M059J (cell line): ENCODE measurements around the gene IRF8. TPM values are rescaled to one million over a fixed set of nuclear protein-coding genes. Genes with fewer than 3 reads are reported as not detected.
"Not testable (repeated sequence)": the region's sequence is repeated elsewhere in the genome, so short reads cannot be mapped to it uniquely, and the experiment has no call there.

Experiments used
- DNase-seq: peaks from one replicate; pipeline ENCODE4 v3.0.0-alpha.2; 2012; ENCODE audit warnings: low read depth
- total RNA-seq: library from RNA; depleted of rRNA; stranded (reverse); fragments of >200 nt; shearing (Covaris generic); gene quantifications from 2 replicates; pipeline ENCODE4 v1.2.3, GENCODE V29; 2014

IRF8 gene
- total RNA-seq, 1 experiment from 2014 or later, result 0.54 TPM

DNA sequence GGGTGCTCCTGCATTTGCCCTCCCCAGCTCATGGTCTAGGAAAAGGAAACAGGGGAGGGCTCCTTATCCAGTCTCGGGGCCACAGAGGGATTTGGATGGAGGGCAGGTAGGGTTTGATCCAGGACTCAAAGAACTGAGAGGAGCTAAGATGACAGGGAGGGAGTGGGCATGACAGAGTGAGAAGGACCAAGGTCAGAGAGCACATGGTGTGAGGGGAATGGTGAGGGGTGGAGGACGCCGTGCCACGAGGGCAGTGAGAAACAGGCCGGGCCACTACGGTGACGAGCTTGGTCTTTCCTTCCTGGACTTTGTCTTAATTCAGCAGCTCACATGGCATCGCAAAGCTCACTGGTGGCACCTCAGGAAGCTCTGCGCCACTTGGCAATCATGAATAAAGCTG lies 35.2 kb downstream of the IRF8 start:
- DNase-seq, result no peak

- DNase-seq, result no peak
These were observed 36.5 kb downstream of the IRF8 start for GRCh38 chr16:85935391-85935973.

DNA sequence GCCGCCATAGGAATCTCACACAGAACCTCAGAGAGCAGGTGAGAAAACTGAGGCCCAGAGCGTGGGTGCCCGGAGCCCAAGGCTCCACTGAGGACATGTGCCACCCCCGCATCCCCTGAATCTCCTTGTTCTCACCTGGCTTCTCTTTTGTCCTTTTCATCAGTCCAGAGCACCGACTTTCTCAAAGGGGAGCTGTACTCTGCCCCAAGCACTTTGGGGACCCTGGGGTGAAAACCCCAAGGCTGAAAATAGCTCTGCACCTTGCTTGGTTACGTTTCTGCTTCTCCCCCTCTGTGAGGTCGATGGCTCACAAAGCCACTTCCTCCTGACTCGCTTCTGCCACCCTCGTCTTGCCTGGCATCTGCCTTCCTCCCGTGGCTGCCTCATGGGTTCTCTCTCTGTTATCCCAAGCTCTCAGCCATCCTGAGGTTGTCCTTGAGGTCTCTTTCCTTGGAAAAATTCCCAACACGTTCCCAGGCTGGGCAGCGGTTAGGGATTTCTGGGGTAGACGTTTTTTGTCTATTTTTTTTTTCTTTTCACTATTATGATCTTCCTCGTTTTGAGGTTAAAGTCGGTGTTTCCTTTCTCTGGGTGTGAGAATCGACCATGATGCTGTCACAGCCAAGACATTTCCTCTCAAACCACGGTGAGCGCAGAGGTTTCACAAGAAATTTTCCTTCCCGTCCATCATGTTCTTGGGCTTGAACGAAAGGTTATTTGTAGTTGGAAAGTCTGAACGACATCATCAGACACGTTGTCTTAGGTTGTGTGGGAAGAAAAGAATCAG lies 37.2 kb downstream of the IRF8 start:
- peak; percentile 42 for DNase-seq

- no peak for DNase-seq
These were observed 37.9 kb downstream of the IRF8 start for GRCh38 chr16:85936816-85937215.

- DNase-seq, result no peak
These were observed 41.3 kb downstream of the IRF8 start for GRCh38 chr16:85940214-85940613.

- DNase-seq, result no peak
These were observed 43.1 kb downstream of the IRF8 start for GRCh38 chr16:85941863-85942644.

- not testable (repeated sequence) for DNase-seq
These were observed 43.7 kb downstream of the IRF8 start for GRCh38 chr16:85942659-85943058.

- DNase-seq, result no peak
These were observed 44.7 kb downstream of the IRF8 start for GRCh38 chr16:85943711-85944110.

- no peak for DNase-seq
These were observed 45.8 kb downstream of the IRF8 start for GRCh38 chr16:85944572-85945423.

GRCh38 chr16:85945424-85945751 lies 46.4 kb downstream of the IRF8 start:
- DNase-seq, result no peak

- DNase-seq, result no peak
These were observed 47.7 kb downstream of the IRF8 start for GRCh38 chr16:85946541-85947124.

DNA sequence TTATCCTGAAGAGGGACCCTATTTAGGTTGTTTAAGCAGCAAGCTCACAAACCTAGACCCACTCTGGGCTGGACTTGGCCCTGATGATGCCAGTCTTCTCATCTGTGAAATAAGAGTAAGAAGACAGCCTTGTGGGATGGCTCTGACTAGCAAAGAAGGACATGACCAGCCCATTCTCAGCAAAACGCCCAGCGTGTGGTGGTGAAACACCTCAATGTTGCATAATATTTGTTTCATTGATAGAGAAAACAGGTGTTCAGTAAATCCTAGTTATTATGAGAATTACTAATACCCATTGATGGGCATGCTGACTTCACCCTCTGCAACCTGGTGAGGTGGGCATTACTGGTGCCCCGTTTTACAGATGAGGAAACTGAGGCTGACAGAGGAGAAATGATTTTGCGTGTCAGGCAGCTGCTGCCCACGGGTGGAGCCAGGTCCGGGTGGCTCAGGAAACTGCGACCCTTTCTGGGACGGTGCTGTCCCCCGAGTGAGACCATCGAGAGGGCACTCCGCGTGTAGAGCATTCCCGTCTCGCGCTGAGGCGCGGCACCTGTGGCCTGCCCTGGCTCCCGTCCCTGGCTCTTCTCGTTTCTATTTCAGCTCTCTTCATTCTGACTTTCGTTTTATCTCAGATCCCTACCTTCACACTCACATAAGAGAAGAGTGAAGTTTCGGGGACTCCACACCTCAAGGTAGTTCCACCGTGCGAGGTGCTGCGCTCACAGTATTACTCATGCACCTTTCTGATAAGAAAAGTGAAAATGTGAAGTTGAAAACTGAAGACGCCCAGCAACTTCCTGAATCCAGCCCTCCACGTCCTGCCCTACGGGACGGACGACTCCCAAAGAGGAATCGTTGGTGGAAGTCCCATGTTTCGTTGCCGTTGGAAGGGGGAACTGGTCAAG lies 48.5 kb downstream of the IRF8 start:
- no peak for DNase-seq

- no peak for DNase-seq
These were observed 49.2 kb downstream of the IRF8 start for GRCh38 chr16:85948138-85948509.

DNA sequence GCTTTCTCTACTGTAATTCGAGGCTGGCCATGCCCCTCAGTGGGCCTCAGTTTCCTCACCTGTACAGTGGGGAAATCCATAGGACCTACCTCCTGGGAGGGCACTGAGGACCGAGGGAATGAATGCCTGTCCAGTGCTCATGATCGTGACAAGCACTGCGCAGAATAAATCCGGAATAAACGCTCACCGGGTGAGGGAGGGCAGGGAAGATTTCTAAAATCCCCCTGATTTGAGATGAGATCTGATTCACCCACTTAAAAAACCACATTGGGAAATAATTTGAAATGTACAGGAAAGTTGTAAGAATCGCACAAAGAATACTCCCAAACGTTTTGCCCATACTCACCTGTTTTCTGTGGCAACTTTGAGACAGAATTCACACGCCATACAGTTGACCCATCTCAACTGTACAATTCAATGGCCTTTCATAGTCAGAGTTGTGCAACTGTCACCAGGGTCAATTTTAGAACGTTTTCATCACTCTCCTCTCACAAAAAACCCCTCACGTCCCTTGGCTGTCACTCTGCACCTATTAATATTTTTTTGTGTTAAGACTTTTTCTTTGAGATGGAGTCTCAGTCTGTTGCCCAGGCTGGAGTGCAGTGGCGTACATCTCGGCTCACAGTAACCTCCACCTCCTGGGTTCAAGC lies 49.8 kb downstream of the IRF8 start:
- DNase-seq, result no peak

GRCh38 chr16:85950136-85950918 lies 51.4 kb downstream of the IRF8 start:
- no peak for DNase-seq

GRCh38 chr16:85952197-85952596 lies 53.2 kb downstream of the IRF8 start:
- DNase-seq, result no peak

DNA sequence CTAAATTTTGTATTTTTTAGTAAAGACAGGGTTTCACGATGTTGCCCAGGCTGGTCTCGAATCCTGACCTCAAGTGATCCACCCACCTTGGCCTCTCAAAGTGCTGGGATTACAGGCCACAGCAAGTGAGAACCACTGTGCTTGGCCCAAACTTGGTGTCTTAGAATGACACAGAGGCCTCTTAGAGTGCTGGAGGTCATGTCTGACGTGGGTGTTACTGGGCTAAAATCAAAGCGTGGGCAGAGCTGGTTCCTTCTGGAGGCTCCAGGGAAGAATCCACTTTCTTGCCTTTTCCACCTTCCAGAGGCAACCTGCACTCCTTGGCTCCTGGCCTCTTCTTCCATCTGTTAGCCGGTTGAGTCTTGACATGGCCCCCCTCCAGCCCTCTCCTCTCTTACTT lies 53.8 kb downstream of the IRF8 start:
- DNase-seq, result no peak

DNA sequence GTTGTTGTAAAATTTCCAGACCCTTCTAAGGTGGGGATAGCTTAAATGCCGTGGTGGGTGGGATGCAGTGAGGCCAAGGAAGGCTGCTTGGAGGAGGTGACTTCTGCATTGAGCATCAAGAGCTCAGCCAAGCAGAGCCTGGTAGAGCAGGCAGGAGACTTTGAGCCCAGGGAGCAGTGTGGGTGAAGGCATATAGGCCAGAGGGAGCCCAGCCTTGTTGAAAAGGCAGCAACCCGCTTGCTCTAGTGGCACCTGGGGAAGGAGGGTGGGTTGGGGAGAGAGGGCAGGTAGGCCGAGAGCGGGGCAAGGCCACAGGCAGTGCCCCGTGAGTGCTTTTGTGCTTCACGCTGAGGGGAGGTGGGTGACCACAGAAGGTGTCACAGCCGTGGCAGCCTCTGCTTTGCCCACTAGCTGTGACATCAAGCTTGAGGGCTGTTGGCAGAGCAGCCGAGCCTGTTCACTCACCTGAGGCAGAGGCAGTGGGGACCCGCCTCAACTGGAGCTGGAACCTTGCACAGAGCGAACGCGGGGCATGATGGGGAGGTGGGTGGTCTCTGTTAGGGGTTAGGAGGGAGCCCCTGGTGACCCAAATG lies 56.1 kb downstream of the IRF8 start:
- DNase-seq, result no peak

- DNase-seq, result no peak
These were observed 56.6 kb downstream of the IRF8 start for GRCh38 chr16:85955566-85955965.
